Measurements from ENCODE around the gene IMPACT. TPM values are rescaled to one million over a fixed set of nuclear protein-coding genes. Genes with fewer than 3 reads are reported as not detected.

IMPACT gene
- total and polyA plus RNA-seq, 2 of the 8 experiments (the other 6 are each of a cell fraction or from before 2014, with no cell fraction given): 31.1 to 44.6 TPM

- TF ChIP-seq ATF3 (IDR thresholded peaks at IDR 0.05; ENCODE audit: insufficient read depth, low read depth, low read length) (no peak), EZH2 (IDR thresholded peaks at IDR 0.05; ENCODE audit: low read depth, low read length, severe bottlenecking) (no peak), ZNF274 (IDR thresholded peaks at IDR 0.05; ENCODE audit: borderline replicate concordance, extremely low read depth, low read length) (no peak), NRF1 (IDR thresholded peaks at IDR 0.05; ENCODE audit: low read depth, low read length) (no peak), SUZ12 (IDR thresholded peaks at IDR 0.05; ENCODE audit: low read length) (no peak), ATF2 (IDR thresholded peaks at IDR 0.05; ENCODE audit: low read length) (no peak), CBX5 (IDR thresholded peaks at IDR 0.05; ENCODE audit: low read depth, low read length) (no peak), CREB1 (IDR thresholded peaks at IDR 0.05) (peak; percentile 33; the same call in 1 of the 2 replicates), POLR2A (IDR thresholded peaks at IDR 0.05; ENCODE audit: control extremely low read depth in 1 of 2, low read depth in 2 of 2, low read length in 2 of 2) (peak; percentile 73 to 98), POLR2AphosphoS5 (IDR thresholded peaks at IDR 0.05; ENCODE audit: low read depth, low read length) (peak; percentile 95), MAFK (IDR thresholded peaks at IDR 0.05; ENCODE audit: low read depth, low read length) (no peak), EP300 (IDR thresholded peaks at IDR 0.05; ENCODE audit: borderline replicate concordance in 1 of 2, low read depth in 2 of 2, low read length in 2 of 2) (peak in 1 of 2 experiments; percentile 84; a peak in 1 of 3 replicates), JUND (IDR thresholded peaks at IDR 0.05; ENCODE audit: low read length) (no peak), BCL11A (IDR thresholded peaks at IDR 0.05; ENCODE audit: low read depth in 2 of 2, low read length in 2 of 2) (no peak), CEBPB (IDR thresholded peaks at IDR 0.05; ENCODE audit: low read depth, low read length) (no peak), RAD21 (IDR thresholded peaks at IDR 0.05 in 1 of 2, conservative IDR thresholded peaks at IDR 0.05 in 1 of 2; ENCODE audit: low read depth in 2 of 2, low read length in 2 of 2) (no peak), SAP30 (IDR thresholded peaks at IDR 0.05; ENCODE audit: insufficient read depth, insufficient replicate concordance, low read length) (no peak), GABPA (IDR thresholded peaks at IDR 0.05; ENCODE audit: borderline replicate concordance, insufficient read depth, low read length) (peak; percentile 99), TBP (IDR thresholded peaks at IDR 0.05; ENCODE audit: low read depth, low read length) (peak; percentile 84)
- TF ChIP-seq, protein P1, sequence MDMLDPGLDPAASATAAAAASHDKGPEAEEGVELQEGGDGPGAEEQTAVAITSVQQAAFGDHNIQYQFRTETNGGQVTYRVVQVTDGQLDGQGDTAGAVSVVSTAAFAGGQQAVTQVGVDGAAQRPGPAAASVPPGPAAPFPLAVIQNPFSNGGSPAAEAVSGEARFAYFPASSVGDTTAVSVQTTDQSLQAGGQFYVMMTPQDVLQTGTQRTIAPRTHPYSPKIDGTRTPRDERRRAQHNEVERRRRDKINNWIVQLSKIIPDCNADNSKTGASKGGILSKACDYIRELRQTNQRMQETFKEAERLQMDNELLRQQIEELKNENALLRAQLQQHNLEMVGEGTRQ (IDR thresholded peaks at IDR 0.05; ENCODE audit: low read length): no peak
These were observed at the start of gene IMPACT (continued) for GRCh38 chr18:24426398-24427294.

Measured in H1 (cell line).